Endothelial cell of umbilical vein (primary cell): ENCODE measurements around the gene GLYATL3. TPM values are rescaled to one million over a fixed set of nuclear protein-coding genes. Genes with fewer than 3 reads are reported as not detected.

Source experiments
- BruUV-seq: library from RNA; stranded (reverse); fragments of 400-500 nt; replicated peaks from 2 replicates; lab custom pipeline; 2021; lab: Mats Ljungman, UMichigan
- CTCF ChIA-PET: fragments of 300-600, 350-600 bp; sonication (Branson Sonifier 250); formaldehyde crosslinking; loops from one replicate; lab custom pipeline; 2021; ENCODE audit warnings: antibody characterized with exemption, inconsistent platforms; lab: Charles Lee
- POLR2A ChIA-PET: fragments of 300-600, 350-600 bp; sonication (Branson Sonifier 250); formaldehyde crosslinking; loops from one replicate; lab custom pipeline; 2021; ENCODE audit warnings: antibody characterized with exemption, inconsistent platforms; lab: Charles Lee
- DNase-seq: peaks from one replicate; pipeline ENCODE4 v3.0.0-alpha.2; 2011; ENCODE audit warnings: low read depth, low spot score
- FAIRE-seq: peaks from 2 replicates; lab custom pipeline; 2011; peaks lifted over from hg19 to GRCh38; lab: Jason Lieb, UNC
- H2AFZ ChIP-seq: 2 replicates; pipeline ENCODE4 v1.6.0; 2012; ENCODE audit warnings: low read depth, low read length, control low read depth, inconsistent platforms
- H3K27ac ChIP-seq: 2 replicates; pipeline ENCODE4 v1.5.1; 2011; ENCODE audit warnings: low read depth, mild to moderate bottlenecking, control low read depth, low read length, moderate library complexity; ENCODE audit not compliant: insufficient read depth
- H3K27me3 ChIP-seq, 2 experiments: 2 replicates each; pipeline versions ENCODE4 v1.6.0 to v1.6.1; 2011; ENCODE audit warnings: low read length in 2 of 2, mixed read lengths in 1 of 2; ENCODE audit not compliant: control insufficient read depth in 2 of 2, insufficient read depth in 2 of 2
- H3K36me3 ChIP-seq, 2 experiments: 2 replicates in 1 of 2; 3 replicates in 1 of 2; pipeline ENCODE4 v1.5.1; 2011; ENCODE audit warnings: low read length in 2 of 2, mild to moderate bottlenecking in 1 of 2, moderate library complexity in 1 of 2; ENCODE audit not compliant: control insufficient read depth in 2 of 2, insufficient read depth in 2 of 2; ENCODE audit errors: extremely low read depth in 1 of 2
- H3K4me1 ChIP-seq: 3 replicates; pipeline ENCODE4 v1.5.1; 2011; ENCODE audit warnings: mild to moderate bottlenecking, low read length; ENCODE audit not compliant: control insufficient read depth, insufficient read depth; ENCODE audit errors: extremely low read depth
- H3K4me2 ChIP-seq: 2 replicates; pipeline ENCODE4 v1.6.1; 2011; ENCODE audit warnings: low read length, control low read depth, mixed read lengths; ENCODE audit not compliant: insufficient read depth
- H3K4me3 ChIP-seq, 3 experiments: fragments of 200-600 bp in 1 of 3; sonication (generic), shearing (Covaris generic) in 1 of 3; replicated peaks in 1 of 3; 2 replicates each; pipeline ENCODE4 v1.5.1; 2011 to 2016; ENCODE audit warnings: control low read depth in 3 of 3, low read length in 3 of 3, mild to moderate bottlenecking in 2 of 3, inconsistent platforms in 1 of 3, low read depth in 1 of 3, moderate library complexity in 1 of 3; ENCODE audit not compliant: insufficient read depth in 1 of 3
- H3K79me2 ChIP-seq: 2 replicates; pipeline ENCODE4 v1.6.0; 2012; ENCODE audit warnings: low read length, inconsistent platforms; ENCODE audit not compliant: control insufficient read depth, insufficient read depth
- H3K9ac ChIP-seq: replicated peaks from 2 replicates; pipeline ENCODE3; 2011; ENCODE audit warnings: low read length, control low read depth; ENCODE audit not compliant: insufficient read depth; ENCODE audit errors: extremely low read depth
- H3K9me1 ChIP-seq: replicated peaks from 3 replicates; pipeline ENCODE4 v1.6.0; 2011; ENCODE audit warnings: mild to moderate bottlenecking, low read length; ENCODE audit not compliant: control insufficient read depth, insufficient read depth; ENCODE audit errors: extremely low read depth
- H3K9me3 ChIP-seq: replicated peaks from 2 replicates; pipeline ENCODE4 v1.5.1; 2012; ENCODE audit warnings: low read length, inconsistent platforms; ENCODE audit not compliant: control insufficient read depth, insufficient read depth
- H4K20me1 ChIP-seq: replicated peaks from 2 replicates; pipeline ENCODE3; 2011; ENCODE audit warnings: mild to moderate bottlenecking, low read length; ENCODE audit not compliant: control insufficient read depth, insufficient read depth; ENCODE audit errors: extremely low read depth
- EZH2 ChIP-seq: IDR thresholded peaks from 2 replicates; pipeline ENCODE4 v1.6.1; 2012; ENCODE audit warnings: borderline replicate concordance, low read depth, mild to moderate bottlenecking, moderate library complexity, low read length, inconsistent platforms; ENCODE audit not compliant: severe bottlenecking
- FOS ChIP-seq: IDR thresholded peaks from 2 replicates; pipeline ENCODE4 v1.6.1; 2011; ENCODE audit warnings: mild to moderate bottlenecking, low read length, moderate library complexity, borderline replicate concordance; ENCODE audit not compliant: insufficient read depth
- GATA2 ChIP-seq: IDR thresholded peaks from 2 replicates; pipeline ENCODE4 v1.7.0; 2011; ENCODE audit warnings: low read depth, mild to moderate bottlenecking, moderate library complexity, mixed read lengths, low read length; ENCODE audit not compliant: insufficient read length, insufficient read depth
- JUN ChIP-seq: IDR thresholded peaks from 2 replicates; pipeline ENCODE4 v1.6.1; 2011; ENCODE audit warnings: borderline replicate concordance, low read depth; ENCODE audit not compliant: insufficient read length, insufficient read depth
- MYC ChIP-seq: IDR thresholded peaks from one replicate; pipeline ENCODE4 v1.6.1; 2011; ENCODE audit warnings: mild to moderate bottlenecking, low read depth, low read length
- POLR2AphosphoS5 ChIP-seq: IDR thresholded peaks from 2 replicates; pipeline ENCODE4 v1.6.1; 2012; ENCODE audit warnings: low read depth, mild to moderate bottlenecking, control low read depth, low read length, moderate library complexity; ENCODE audit not compliant: insufficient read depth
- dilution Hi-C: fragments of 300-500 bp; cut with MboI; formaldehyde crosslinking; loops from one replicate; pipeline ENCODE4 v1.15.0; 2019; ENCODE audit warnings: low sequenced_read_pairs; ENCODE audit not compliant: extremely low pct_ligation_motif_present
- intact Hi-C: fragments of 100-400 bp; cut with micrococcal nuclease; formaldehyde crosslinking; loops from one replicate; pipeline ENCODE4 v1.10.0; 2022
- polyA plus RNA-seq, 4 experiments: library from polyadenylated mRNA; depleted of rRNA in 3 of 4; stranded (reverse) in 3 of 4; unstranded in 1 of 4; fragments of >200 nt; gene quantifications; 2 replicates each; pipeline versions ENCODE4 v1.2.1 to v1.2.3, GENCODE V29; 2011 to 2012; ENCODE audit warnings: missing spikeins in 1 of 4
- total RNA-seq: library from RNA; stranded (reverse); gene quantifications from 2 replicates; pipeline ENCODE4 v1.2.3, GENCODE V29; 2021
- TF ChIP-seq, protein P1 (sequence below), 2 donors: IDR thresholded peaks; 1 replicate in 1 of 2; 2 replicates in 1 of 2; pipeline ENCODE4 v1.5.1; 2011; ENCODE audit warnings: low read length in 2 of 2, mild to moderate bottlenecking in 2 of 2, moderate library complexity in 2 of 2, control low read depth in 1 of 2, inconsistent platforms in 1 of 2, low read depth in 1 of 2; ENCODE audit not compliant: insufficient read depth in 1 of 2; ENCODE audit errors: extremely low read depth in 1 of 2

GLYATL3 gene
- total and polyA plus RNA-seq, 2 donors (not counting 3 experiments of a cell fraction or from before 2014, with no cell fraction given) = not detected

DNA sequence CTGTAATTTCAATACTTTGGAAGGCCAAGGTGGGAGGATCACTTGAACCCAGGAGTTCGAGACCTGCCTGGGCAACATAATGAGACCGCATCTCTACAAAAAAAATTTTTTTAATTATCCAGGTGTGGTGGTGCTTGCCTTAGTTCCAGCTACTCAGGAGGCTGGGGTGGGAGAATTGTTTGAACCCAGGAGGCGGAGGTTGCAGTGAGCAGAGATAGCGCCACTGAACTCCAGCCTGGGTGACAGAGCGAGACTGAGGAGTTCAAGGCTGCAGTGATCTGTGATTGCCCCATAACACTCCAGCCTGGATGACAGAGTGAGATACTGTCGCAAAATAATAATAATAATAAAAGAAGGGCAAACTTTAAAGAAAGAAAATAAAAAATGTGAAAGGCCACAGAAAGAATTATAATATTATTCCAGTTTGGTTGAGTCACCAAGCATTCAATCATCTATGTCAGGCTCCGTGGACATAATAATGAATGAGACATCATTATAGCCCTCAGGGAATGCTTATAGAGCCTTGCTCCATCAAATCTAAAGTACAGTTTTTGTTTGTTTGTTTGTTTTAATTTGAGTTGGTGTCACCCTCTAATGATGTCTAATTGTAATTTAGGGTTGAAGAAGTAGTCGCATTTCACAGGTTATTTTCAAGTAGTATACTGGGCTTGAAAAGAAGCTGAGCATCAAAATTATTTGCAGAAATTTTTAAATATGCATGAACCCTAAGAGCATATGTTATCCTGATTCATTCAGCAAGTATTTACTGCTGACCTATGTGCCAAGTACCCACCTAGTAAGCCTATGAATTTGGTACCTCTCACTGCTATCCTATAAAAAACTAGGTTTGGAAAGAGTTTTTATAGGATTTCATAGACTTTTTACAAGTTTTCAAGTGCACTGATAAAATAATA is 15.1 kb downstream of the GLYATL3 start:
- no peaks in the 10 kb centered on the region for H3K9me3 ChIP-seq
- no peaks in the 10 kb centered on the region for H3K36me3 ChIP-seq
- ChIA-PET POLR2A (no interaction called here), CTCF (interaction anchor here (1.1 kb wide), 1 partner anchor 17 kb away, joined by 4 read pairs; no protein-coding TSS in a partner anchor)
- no peak overlapping the region for H3K4me2 ChIP-seq
- intact Hi-C loops = no loop called here
- no peak overlapping the region for H2AFZ ChIP-seq
- H3K27ac ChIP-seq = no peak overlapping the region
- FAIRE-seq = no peak
- DNase-seq = no peak
- no TSS peak for BruUV-seq
- H3K9ac ChIP-seq = no peak overlapping the region
- TF ChIP-seq POLR2AphosphoS5 = no peak
- no peak overlapping the region for H3K4me3 ChIP-seq
- peaks cover 0 to 2% of the 10 kb centered on the region in 2 experiments for H3K27me3 ChIP-seq
- no peaks in the 10 kb centered on the region for H4K20me1 ChIP-seq
- no peaks in the 10 kb centered on the region for H3K4me1 ChIP-seq
- H3K79me2 ChIP-seq = no peaks in the 10 kb centered on the region
- dilution Hi-C loops = no loop called here
- H3K9me1 ChIP-seq = no peaks in the 10 kb centered on the region

DNA sequence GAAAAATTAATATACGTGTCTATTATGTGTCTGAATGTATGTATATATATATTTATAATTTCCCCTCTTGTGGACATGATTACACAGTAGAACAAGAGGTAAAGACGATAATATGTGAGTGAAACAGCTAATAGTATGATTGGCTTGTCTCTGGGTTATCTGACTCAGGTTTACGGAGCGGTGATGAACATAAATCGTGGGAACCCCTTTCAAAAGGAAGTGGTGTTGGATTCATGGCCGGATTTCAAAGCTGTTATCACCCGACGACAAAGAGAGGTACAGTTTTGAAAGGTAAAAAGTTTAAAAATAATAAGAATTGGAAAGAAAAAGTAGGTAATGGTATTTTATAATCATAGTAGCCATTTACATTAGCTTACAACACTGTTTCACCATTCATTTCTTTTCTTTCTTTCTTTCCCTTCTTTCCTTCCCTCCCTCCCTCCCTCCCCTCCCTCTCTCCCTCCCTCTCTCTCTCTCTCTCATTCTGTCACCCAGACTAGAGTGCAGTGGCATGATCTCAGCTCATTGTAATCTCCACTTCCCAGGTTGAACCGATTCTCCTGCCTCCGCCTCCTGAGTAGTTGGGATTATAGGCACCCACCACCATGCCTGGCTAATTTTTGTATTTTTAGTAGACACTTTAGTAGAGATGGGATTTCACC is 15.9 kb downstream of the GLYATL3 start:
- H3K27me3 ChIP-seq = peaks cover 0 to 4% of the 10 kb centered on the region in 2 experiments
- H2AFZ ChIP-seq = no peak overlapping the region
- H3K27ac ChIP-seq = no peak overlapping the region
- H3K9ac ChIP-seq = no peak overlapping the region
- no peaks in the 10 kb centered on the region for H3K9me3 ChIP-seq
- TF ChIP-seq FOS (no peak), JUN (no peak), GATA2 (no peak), EZH2 (no peak), POLR2AphosphoS5 (no peak), MYC (no peak)
- TF ChIP-seq, protein P1, sequence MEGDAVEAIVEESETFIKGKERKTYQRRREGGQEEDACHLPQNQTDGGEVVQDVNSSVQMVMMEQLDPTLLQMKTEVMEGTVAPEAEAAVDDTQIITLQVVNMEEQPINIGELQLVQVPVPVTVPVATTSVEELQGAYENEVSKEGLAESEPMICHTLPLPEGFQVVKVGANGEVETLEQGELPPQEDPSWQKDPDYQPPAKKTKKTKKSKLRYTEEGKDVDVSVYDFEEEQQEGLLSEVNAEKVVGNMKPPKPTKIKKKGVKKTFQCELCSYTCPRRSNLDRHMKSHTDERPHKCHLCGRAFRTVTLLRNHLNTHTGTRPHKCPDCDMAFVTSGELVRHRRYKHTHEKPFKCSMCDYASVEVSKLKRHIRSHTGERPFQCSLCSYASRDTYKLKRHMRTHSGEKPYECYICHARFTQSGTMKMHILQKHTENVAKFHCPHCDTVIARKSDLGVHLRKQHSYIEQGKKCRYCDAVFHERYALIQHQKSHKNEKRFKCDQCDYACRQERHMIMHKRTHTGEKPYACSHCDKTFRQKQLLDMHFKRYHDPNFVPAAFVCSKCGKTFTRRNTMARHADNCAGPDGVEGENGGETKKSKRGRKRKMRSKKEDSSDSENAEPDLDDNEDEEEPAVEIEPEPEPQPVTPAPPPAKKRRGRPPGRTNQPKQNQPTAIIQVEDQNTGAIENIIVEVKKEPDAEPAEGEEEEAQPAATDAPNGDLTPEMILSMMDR (IDR thresholded peaks at IDR 0.05; ENCODE audit: extremely low read depth in 1 of 2, insufficient read depth in 1 of 2, low read depth in 1 of 2, low read length in 2 of 2) = no peak
- dilution Hi-C loops (no loop called here), intact Hi-C loops (no loop called here)
- H3K36me3 ChIP-seq = no peaks in the 10 kb centered on the region
- DNase-seq = no peak
- H3K4me1 ChIP-seq = no peaks in the 10 kb centered on the region
- H3K4me2 ChIP-seq = no peak overlapping the region
- ChIA-PET CTCF (interaction anchor here (1.1 kb wide), 1 partner anchor 16 kb away, joined by 4 read pairs; no protein-coding TSS in a partner anchor), POLR2A (no interaction called here)
- FAIRE-seq = no peak
- H3K79me2 ChIP-seq = no peaks in the 10 kb centered on the region
- no peak overlapping the region for H3K4me3 ChIP-seq
- no peaks in the 10 kb centered on the region for H4K20me1 ChIP-seq
- no TSS peak for BruUV-seq
- no peaks in the 10 kb centered on the region for H3K9me1 ChIP-seq
